ENCODE results near the gene GABRA6. TPM values are rescaled to one million over a fixed set of nuclear protein-coding genes. Genes with fewer than 3 reads are reported as not detected.

GABRA6 gene
- total and polyA plus RNA-seq, 8 donors, result not detected

DNA sequence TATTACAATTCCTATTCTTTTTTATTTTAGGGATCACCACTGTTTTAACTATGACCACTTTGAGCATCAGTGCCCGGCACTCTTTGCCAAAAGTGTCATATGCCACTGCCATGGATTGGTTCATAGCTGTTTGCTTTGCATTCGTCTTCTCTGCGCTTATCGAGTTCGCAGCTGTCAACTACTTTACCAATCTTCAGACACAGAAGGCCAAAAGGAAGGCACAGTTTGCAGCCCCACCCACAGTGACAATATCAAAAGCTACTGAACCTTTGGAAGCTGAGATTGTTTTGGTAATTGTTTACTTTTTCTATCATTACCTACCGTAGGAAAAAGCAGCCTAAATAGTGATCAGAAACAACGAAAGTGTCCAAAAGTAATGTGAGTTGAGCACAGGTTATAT is 6.4 kb downstream of the GABRA6 start:
- H3K27me3 ChIP-seq, result no peaks in the 10 kb centered on the region
- H3K36me3 ChIP-seq, result no peaks in the 10 kb centered on the region
- DNase-seq (no peak), ATAC-seq (no peak)
- intact Hi-C loops (cut with DNase I), result no loop called here
- TF ChIP-seq, protein P1, sequence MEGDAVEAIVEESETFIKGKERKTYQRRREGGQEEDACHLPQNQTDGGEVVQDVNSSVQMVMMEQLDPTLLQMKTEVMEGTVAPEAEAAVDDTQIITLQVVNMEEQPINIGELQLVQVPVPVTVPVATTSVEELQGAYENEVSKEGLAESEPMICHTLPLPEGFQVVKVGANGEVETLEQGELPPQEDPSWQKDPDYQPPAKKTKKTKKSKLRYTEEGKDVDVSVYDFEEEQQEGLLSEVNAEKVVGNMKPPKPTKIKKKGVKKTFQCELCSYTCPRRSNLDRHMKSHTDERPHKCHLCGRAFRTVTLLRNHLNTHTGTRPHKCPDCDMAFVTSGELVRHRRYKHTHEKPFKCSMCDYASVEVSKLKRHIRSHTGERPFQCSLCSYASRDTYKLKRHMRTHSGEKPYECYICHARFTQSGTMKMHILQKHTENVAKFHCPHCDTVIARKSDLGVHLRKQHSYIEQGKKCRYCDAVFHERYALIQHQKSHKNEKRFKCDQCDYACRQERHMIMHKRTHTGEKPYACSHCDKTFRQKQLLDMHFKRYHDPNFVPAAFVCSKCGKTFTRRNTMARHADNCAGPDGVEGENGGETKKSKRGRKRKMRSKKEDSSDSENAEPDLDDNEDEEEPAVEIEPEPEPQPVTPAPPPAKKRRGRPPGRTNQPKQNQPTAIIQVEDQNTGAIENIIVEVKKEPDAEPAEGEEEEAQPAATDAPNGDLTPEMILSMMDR (IDR thresholded peaks at IDR 0.05), result no peak
- H3K4me1 ChIP-seq, result no peaks in the 10 kb centered on the region
- no peak overlapping the region for H3K4me3 ChIP-seq
- H3K27ac ChIP-seq, result no peak overlapping the region
- no peaks in the 10 kb centered on the region for H3K9me3 ChIP-seq

DNA sequence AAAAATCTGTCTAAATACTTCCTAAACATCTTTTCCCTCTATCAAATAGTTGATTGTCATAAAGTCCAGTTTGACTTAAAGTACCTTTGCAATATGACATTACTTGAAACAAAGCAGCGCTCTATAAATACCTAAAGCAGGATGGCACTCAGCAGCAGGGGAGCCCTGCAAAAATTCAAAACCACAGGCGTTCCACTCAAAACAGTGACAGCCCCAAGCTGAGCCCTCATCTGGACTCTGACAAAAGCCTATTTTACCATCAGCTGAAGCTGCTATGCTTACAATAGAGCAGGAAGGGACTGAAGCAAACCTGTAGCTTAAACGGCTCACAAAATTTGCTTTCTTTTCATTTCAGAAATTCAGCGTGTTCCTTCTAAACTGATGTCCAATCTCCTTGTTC is 11.5 kb downstream of the GABRA6 start:
- ATAC-seq (no peak), DNase-seq (no peak)
- H3K9me3 ChIP-seq, result no peaks in the 10 kb centered on the region
- no peaks in the 10 kb centered on the region for H3K4me1 ChIP-seq
- H3K36me3 ChIP-seq, result no peaks in the 10 kb centered on the region
- TF ChIP-seq, protein P1 (IDR thresholded peaks at IDR 0.05), result no peak
- H3K4me3 ChIP-seq, result no peak overlapping the region
- intact Hi-C loops (cut with DNase I), result no loop called here
- H3K27me3 ChIP-seq, result no peaks in the 10 kb centered on the region
- H3K27ac ChIP-seq, result no peak overlapping the region

- H3K27ac ChIP-seq, result no peak overlapping the region
- ATAC-seq (no peak), DNase-seq (no peak)
- H3K4me1 ChIP-seq, result no peaks in the 10 kb centered on the region
- H3K36me3 ChIP-seq, result no peaks in the 10 kb centered on the region
- no peaks in the 10 kb centered on the region for H3K9me3 ChIP-seq
- H3K27me3 ChIP-seq, result no peaks in the 10 kb centered on the region
- TF ChIP-seq, protein P1 (IDR thresholded peaks at IDR 0.05), result no peak
- H3K4me3 ChIP-seq, result no peak overlapping the region
- intact Hi-C loops (cut with DNase I), result no loop called here
Measured at GRCh38 chr5:161700065-161700464, 14.5 kb downstream of the GABRA6 start.

- intact Hi-C loops (cut with DNase I), result no loop called here
- Histone ChIP-seq H3K9me3 (no peaks in the 10 kb centered on the region), H3K36me3 (no peaks in the 10 kb centered on the region), H3K27ac (no peak overlapping the region), H3K27me3 (no peaks in the 10 kb centered on the region), H3K4me3 (no peak overlapping the region), H3K4me1 (no peaks in the 10 kb centered on the region)
- TF ChIP-seq, protein P1 (IDR thresholded peaks at IDR 0.05), result no peak
- DNase-seq (no peak), ATAC-seq (no peak)
Measured at GRCh38 chr5:161703528-161703927, 18.0 kb downstream of the GABRA6 start.

- DNase-seq, result no peak
- TF ChIP-seq, protein P1 (IDR thresholded peaks at IDR 0.05), result no peak
- no peak for ATAC-seq
- peaks cover 0 to 2% of the 10 kb centered on the region in 2 donors for H3K9me3 ChIP-seq
- intact Hi-C loops (cut with DNase I), result no loop called here
- no peaks in the 10 kb centered on the region for H3K4me1 ChIP-seq
- H3K27ac ChIP-seq, result no peak overlapping the region
- no peaks in the 10 kb centered on the region for H3K36me3 ChIP-seq
- no peak overlapping the region for H3K4me3 ChIP-seq
- H3K27me3 ChIP-seq, result no peaks in the 10 kb centered on the region
Measured at GRCh38 chr5:161707382-161707781, 21.9 kb downstream of the GABRA6 start.

All from left lung (tissue), 10 donors.